Measurements from ENCODE around the gene GCA. TPM values are rescaled to one million over a fixed set of nuclear protein-coding genes. Genes with fewer than 3 reads are reported as not detected.

The GCA gene
- total and polyA plus RNA-seq, 2 of the 8 experiments (the other 6 are each of a cell fraction or from before 2014, with no cell fraction given), result 37.4 to 42.0 TPM

DNA sequence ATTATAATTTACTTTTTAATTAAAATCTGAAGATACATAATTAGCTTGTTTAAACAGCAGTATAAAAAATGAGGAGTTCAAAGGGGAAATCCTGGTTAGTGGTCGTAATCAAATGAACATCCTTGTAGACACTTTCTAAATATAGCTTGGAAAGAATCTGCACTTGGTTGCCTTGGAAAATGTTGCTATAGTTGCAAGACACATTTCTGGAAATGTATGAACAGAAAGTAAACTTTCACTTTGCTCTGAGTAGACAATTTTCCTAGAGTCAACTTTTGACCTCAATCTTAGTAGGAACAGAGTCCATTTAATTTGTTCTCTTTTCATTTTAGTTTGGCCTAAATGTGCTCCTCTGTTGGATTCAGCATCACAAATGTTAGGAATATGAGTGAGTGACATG is 38.3 kb downstream of the GCA start:
- H2BK15ac ChIP-seq (ENCODE audit: low read length), result no peak overlapping the region
- H3K79me2 ChIP-seq (ENCODE audit: control insufficient read depth in 1 of 2, insufficient read depth in 2 of 2, low read length in 2 of 2), result no peaks in the 10 kb centered on the region
- H4K5ac ChIP-seq (ENCODE audit: insufficient read length, low read depth, low read length), result no peak overlapping the region
- no peaks in the 10 kb centered on the region for H3K79me1 ChIP-seq (ENCODE audit: low read depth, low read length)
- no peak overlapping the region for H4K91ac ChIP-seq (replicated peaks; ENCODE audit: insufficient read length, low read length)
- H3K4me3 ChIP-seq (ENCODE audit: extremely low read depth in 1 of 4, insufficient read depth in 2 of 4, low read depth in 3 of 4, low read length in 4 of 4), result no peak overlapping the region
- H3K4me2 ChIP-seq (ENCODE audit: insufficient read depth in 1 of 2, low read depth in 2 of 2, low read length in 2 of 2), result no peak overlapping the region
- no peaks in the 10 kb centered on the region for H3K4me1 ChIP-seq (replicated peaks in 1 of 4; ENCODE audit: control insufficient read depth in 3 of 4, insufficient read depth in 4 of 4, low read length in 3 of 4)
- FAIRE-seq (no peak), DNase-seq (ENCODE audit: low read depth in 1 of 2, low spot score in 2 of 2) (no peak)
- no peaks in the 10 kb centered on the region for H3K23me2 ChIP-seq (ENCODE audit: low read depth, low read length)
- 78% methylated on average over 1 of the region's 1 CpG; no CpG with 5 or more reads in 1 of the 2 experiments for WGBS, 2 experiments (ENCODE audit: extremely low coverage in 1 of 2, insufficient coverage in 1 of 2, insufficient read length in 1 of 2, insufficient replicate concordance in 2 of 2, low coverage in 1 of 2, low lambda C conversion rate in 2 of 2, missing lambda C conversion rate in 1 of 2)
- CTCF ChIA-PET (ENCODE audit: partially characterized antibody), result interaction anchor here (1.8 kb wide), 1 partner anchor 84 kb away, joined by 5 read pairs; no protein-coding TSS in a partner anchor
- no peak for TF ChIP-seq EGR1 (IDR thresholded peaks at IDR 0.05; ENCODE audit: borderline replicate concordance, low read depth, low read length)
- TF ChIP-seq GTF2F1 (IDR thresholded peaks at IDR 0.05; ENCODE audit: borderline replicate concordance, low read depth, low read length), result no peak
- no peak for TF ChIP-seq KDM5A (IDR thresholded peaks at IDR 0.05; ENCODE audit: low read length)
- TF ChIP-seq CBX5 (IDR thresholded peaks at IDR 0.05; ENCODE audit: low read depth, low read length), result no peak
- TF ChIP-seq SIX5 (IDR thresholded peaks at IDR 0.05; ENCODE audit: low read depth, low read length), result no peak
- TF ChIP-seq RXRA (IDR thresholded peaks at IDR 0.05; ENCODE audit: insufficient read depth, low read depth, low read length), result no peak
- TF ChIP-seq, protein P1, sequence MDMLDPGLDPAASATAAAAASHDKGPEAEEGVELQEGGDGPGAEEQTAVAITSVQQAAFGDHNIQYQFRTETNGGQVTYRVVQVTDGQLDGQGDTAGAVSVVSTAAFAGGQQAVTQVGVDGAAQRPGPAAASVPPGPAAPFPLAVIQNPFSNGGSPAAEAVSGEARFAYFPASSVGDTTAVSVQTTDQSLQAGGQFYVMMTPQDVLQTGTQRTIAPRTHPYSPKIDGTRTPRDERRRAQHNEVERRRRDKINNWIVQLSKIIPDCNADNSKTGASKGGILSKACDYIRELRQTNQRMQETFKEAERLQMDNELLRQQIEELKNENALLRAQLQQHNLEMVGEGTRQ (IDR thresholded peaks at IDR 0.05; ENCODE audit: low read length), result no peak
- TF ChIP-seq HDAC6 (IDR thresholded peaks at IDR 0.05; ENCODE audit: low read depth, low read length), result no peak
- H4K20me1 ChIP-seq (replicated peaks in 1 of 2; ENCODE audit: control insufficient read depth in 1 of 2, insufficient read depth in 2 of 2, low read length in 2 of 2), result no peaks in the 10 kb centered on the region
- H3K18ac ChIP-seq (ENCODE audit: extremely low read depth, low read length), result no peak overlapping the region
- H2AK5ac ChIP-seq (ENCODE audit: low read depth, low read length), result no peak overlapping the region
- no peak overlapping the region for H2BK120ac ChIP-seq (replicated peaks; ENCODE audit: low read depth, low read length)
- no peak overlapping the region for H2BK5ac ChIP-seq (ENCODE audit: low read depth, low read length)
- H2BK20ac ChIP-seq (ENCODE audit: low read length), result no peak overlapping the region
- H3K14ac ChIP-seq (ENCODE audit: insufficient read length), result no peak overlapping the region
- no peak overlapping the region for H3K4ac ChIP-seq (replicated peaks; ENCODE audit: insufficient read length, low read depth, low read length)
- no peak overlapping the region for H2AFZ ChIP-seq (ENCODE audit: low read length)
- H3K27me3 ChIP-seq (replicated peaks in 1 of 4; ENCODE audit: control insufficient read depth in 3 of 4, extremely low read depth in 1 of 4, insufficient read depth in 3 of 4, low read length in 3 of 4), result no peaks in the 10 kb centered on the region
- H3K56ac ChIP-seq (replicated peaks; ENCODE audit: insufficient read length, low read depth, low read length), result no peak overlapping the region
- no peak overlapping the region for H3K23ac ChIP-seq (ENCODE audit: insufficient read length)
- POLR2A ChIA-PET (ENCODE audit: partially characterized antibody), result no interaction called here
- H3K27ac ChIP-seq (ENCODE audit: low read depth, low read length), result no peak overlapping the region
- no peak overlapping the region for H4K8ac ChIP-seq (ENCODE audit: extremely low read depth, insufficient read depth, low read length)
- H3K9me3 ChIP-seq (ENCODE audit: insufficient read depth in 2 of 2, low read depth in 1 of 2, low read length in 1 of 2), result no peaks in the 10 kb centered on the region
- no peaks in the 10 kb centered on the region for H3K36me3 ChIP-seq (ENCODE audit: control insufficient read depth in 2 of 4, insufficient read depth in 4 of 4, low read length in 3 of 4)
- H3K9ac ChIP-seq (replicated peaks in 1 of 4; ENCODE audit: extremely low read depth in 1 of 4, low read depth in 3 of 4, low read length in 3 of 4), result no peak overlapping the region
- no peak overlapping the region for H2BK12ac ChIP-seq (ENCODE audit: low read depth, low read length)

Measured in H1 (cell line).